ENCODE results near the gene HK1.

HK1 gene

GRCh38 chr10:69278446-69278963 is at the start of gene HK1:
Gene HK1 (plus strand): TSS chr10:69278496.
- no peak for ATAC-seq
- TF ChIP-seq ZFP30 (CRISPR knock-in tag; IDR thresholded peaks at IDR 0.05) = no peak
- no peak for TF ChIP-seq POU6F1 (CRISPR knock-in tag; IDR thresholded peaks at IDR 0.05; ENCODE audit: borderline replicate concordance, low read depth)
- TF ChIP-seq ZC3H10 (CRISPR knock-in tag; IDR thresholded peaks at IDR 0.05) = no peak
- no peak for TF ChIP-seq CSDC2 (CRISPR knock-in tag; IDR thresholded peaks at IDR 0.05)
- no peak for TF ChIP-seq OSR1 (CRISPR knock-in tag; IDR thresholded peaks at IDR 0.05)
- TF ChIP-seq PATZ1 (CRISPR knock-in tag; IDR thresholded peaks at IDR 0.05; ENCODE audit: borderline replicate concordance) = no peak
- TF ChIP-seq SNAI2 (CRISPR knock-in tag; IDR thresholded peaks at IDR 0.05) = no peak
- TF ChIP-seq TOX (CRISPR knock-in tag; IDR thresholded peaks at IDR 0.05; ENCODE audit: borderline replicate concordance) = no peak
- TF ChIP-seq ZNF565 (CRISPR knock-in tag; conservative IDR thresholded peaks at IDR 0.05; ENCODE audit: low read depth) = no peak
- TF ChIP-seq CSRNP3 (CRISPR knock-in tag; IDR thresholded peaks at IDR 0.05) = no peak
- no peak for TF ChIP-seq ARNTL (CRISPR knock-in tag; IDR thresholded peaks at IDR 0.05; ENCODE audit: borderline replicate concordance, low read depth)
- TF ChIP-seq RARB (CRISPR knock-in tag; IDR thresholded peaks at IDR 0.05) = no peak
- no peak for TF ChIP-seq PPARA (CRISPR knock-in tag; IDR thresholded peaks at IDR 0.05; ENCODE audit: borderline replicate concordance)
- TF ChIP-seq GLIS3 (CRISPR knock-in tag; IDR thresholded peaks at IDR 0.05) = no peak
- TF ChIP-seq TSHZ2 (CRISPR knock-in tag; IDR thresholded peaks at IDR 0.05) = no peak
- TF ChIP-seq CREB5 (CRISPR knock-in tag; IDR thresholded peaks at IDR 0.05; ENCODE audit: low read depth) = no peak

GRCh38 chr10:69229616-69229916 is 48.7 kb upstream of the HK1 start:
- TF ChIP-seq TCF4 (CRISPR knock-in tag; IDR thresholded peaks at IDR 0.05; ENCODE audit: borderline replicate concordance) = no peak
- ATAC-seq = no peak

- no peak for ATAC-seq
- TF ChIP-seq PPARA (CRISPR knock-in tag; IDR thresholded peaks at IDR 0.05; ENCODE audit: borderline replicate concordance) (no peak), PATZ1 (CRISPR knock-in tag; IDR thresholded peaks at IDR 0.05; ENCODE audit: borderline replicate concordance) (no peak), CREB5 (CRISPR knock-in tag; IDR thresholded peaks at IDR 0.05; ENCODE audit: low read depth) (no peak), ZFP30 (CRISPR knock-in tag; IDR thresholded peaks at IDR 0.05) (no peak), ZNF565 (CRISPR knock-in tag; conservative IDR thresholded peaks at IDR 0.05; ENCODE audit: low read depth) (no peak), CSRNP3 (CRISPR knock-in tag; IDR thresholded peaks at IDR 0.05) (no peak)
Observed at GRCh38 chr10:69230128-69230527, 48.2 kb upstream of the HK1 start.
